WTC11 (cell line): ENCODE results near the gene UCK1. TPM values are rescaled to one million over a fixed set of nuclear protein-coding genes. Genes with fewer than 3 reads are reported as not detected.
A peak's percentile ranks its signal among the peaks of the same experiment; 100 is the strongest.

Experiments
- ATAC-seq: fragments of 200-7000 bp; cut with Tn5 transposase; 2 replicates; pipeline ENCODE4 v1.10.0; 2021; ENCODE audit warnings: mild to moderate bottlenecking, moderate library complexity
- CTCF ChIA-PET: fragments of 300-600 bp; sonication (Branson Sonifier 250); formaldehyde crosslinking; loops from one replicate; lab custom pipeline; 2021; ENCODE audit warnings: antibody characterized with exemption; lab: Charles Lee
- POLR2A ChIA-PET: fragments of 350-600 bp; sonication (Branson Sonifier 250); formaldehyde crosslinking; loops from one replicate; lab custom pipeline; 2021; ENCODE audit warnings: antibody characterized with exemption; lab: Charles Lee
- DNase-seq: peaks from one replicate; pipeline ENCODE4 v3.0.0; 2021; ENCODE audit warnings: low spot score
- H3K27ac Mint-ChIP-seq: 2 replicates; pipeline ENCODE4 v1.8.0; 2021; ENCODE audit warnings: mixed read lengths
- H3K27me3 Mint-ChIP-seq: 2 replicates; pipeline ENCODE4 v1.8.0; 2021; ENCODE audit warnings: low read depth, mild to moderate bottlenecking, moderate library complexity, mixed read lengths
- H3K36me3 Mint-ChIP-seq: 2 replicates; pipeline ENCODE4 v1.8.0; 2021; ENCODE audit warnings: mixed read lengths
- H3K4me1 Mint-ChIP-seq: 2 replicates; pipeline ENCODE4 v1.8.0; 2022; ENCODE audit warnings: mixed read lengths
- H3K4me3 Mint-ChIP-seq: 2 replicates; pipeline ENCODE4 v1.8.0; 2021; ENCODE audit warnings: mild to moderate bottlenecking, moderate library complexity, mixed read lengths
- H3K9me3 Mint-ChIP-seq: 2 replicates; pipeline ENCODE4 v1.8.0; 2021; ENCODE audit warnings: mixed read lengths
- ATF2 ChIP-seq: sonication (generic); formaldehyde crosslinking; IDR thresholded peaks from 2 replicates; pipeline ENCODE4 v1.8.1; 2022; ENCODE audit warnings: low read depth, missing genetic modification reagents, borderline replicate concordance
- ATF6 ChIP-seq: sonication (generic); formaldehyde crosslinking; IDR thresholded peaks from 2 replicates; pipeline ENCODE4 v1.8.1; 2023; ENCODE audit warnings: mild to moderate bottlenecking, missing genetic modification reagents
- ELF4 ChIP-seq: sonication (generic); formaldehyde crosslinking; IDR thresholded peaks from 2 replicates; pipeline ENCODE4 v1.8.1; 2022; ENCODE audit warnings: low read depth, mild to moderate bottlenecking, moderate library complexity, missing genetic modification reagents
- JUN ChIP-seq: sonication (generic); formaldehyde crosslinking; IDR thresholded peaks from 2 replicates; pipeline ENCODE4 v1.8.0; 2023; ENCODE audit warnings: mild to moderate bottlenecking, missing genetic modification reagents
- KAT7 ChIP-seq: sonication (generic); formaldehyde crosslinking; IDR thresholded peaks from 2 replicates; pipeline ENCODE4 v1.8.1; 2023; ENCODE audit warnings: missing genetic modification reagents, mild to moderate bottlenecking, borderline replicate concordance
- NFE2L1 ChIP-seq: sonication (generic); formaldehyde crosslinking; IDR thresholded peaks from 2 replicates; pipeline ENCODE4 v1.8.1; 2023; ENCODE audit warnings: missing genetic modification reagents
- NR3C1 ChIP-seq: sonication (generic); formaldehyde crosslinking; conservative IDR thresholded peaks from 2 replicates; pipeline ENCODE4 v1.8.1; 2023; ENCODE audit warnings: low read depth, mild to moderate bottlenecking, missing genetic modification reagents
- PRRX2 ChIP-seq: fragments of 250-450 bp; sonication (Bioruptor Pico); IDR thresholded peaks from 2 replicates; pipeline ENCODE4 v1.8.0; 2021; ENCODE audit warnings: mild to moderate bottlenecking
- SMAD3 ChIP-seq: sonication (generic); formaldehyde crosslinking; IDR thresholded peaks from 2 replicates; pipeline ENCODE4 v1.8.0; 2022; ENCODE audit warnings: missing genetic modification reagents, mild to moderate bottlenecking, borderline replicate concordance
- SMAD4 ChIP-seq: sonication (generic); formaldehyde crosslinking; IDR thresholded peaks from 2 replicates; pipeline ENCODE4 v1.8.0; 2022; ENCODE audit warnings: mild to moderate bottlenecking, missing genetic modification reagents
- SP1 ChIP-seq: sonication (generic); formaldehyde crosslinking; conservative IDR thresholded peaks from 2 replicates; pipeline ENCODE4 v1.8.1; 2022; ENCODE audit warnings: missing genetic modification reagents
- ZNF121 ChIP-seq: sonication (generic); formaldehyde crosslinking; IDR thresholded peaks from 2 replicates; pipeline ENCODE4 v1.8.0; 2023; ENCODE audit warnings: missing genetic modification reagents
- ZNF138 ChIP-seq: sonication (generic); formaldehyde crosslinking; conservative IDR thresholded peaks from 2 replicates; pipeline ENCODE4 v1.8.1; 2022; ENCODE audit warnings: mild to moderate bottlenecking, moderate library complexity, missing genetic modification reagents
- ZNF263 ChIP-seq: sonication (generic); formaldehyde crosslinking; IDR thresholded peaks from 2 replicates; pipeline ENCODE4 v1.8.1; 2022; ENCODE audit warnings: low read depth, mild to moderate bottlenecking, moderate library complexity, missing genetic modification reagents
- ZNF512 ChIP-seq: sonication (generic); formaldehyde crosslinking; IDR thresholded peaks from 2 replicates; pipeline ENCODE4 v1.8.1; 2022; ENCODE audit warnings: missing genetic modification reagents, borderline replicate concordance
- ZNF671 ChIP-seq: fragments of 250-450 bp; sonication (Bioruptor Pico); IDR thresholded peaks from 2 replicates; pipeline ENCODE4 v1.8.0; 2021; ENCODE audit warnings: mild to moderate bottlenecking
- total RNA-seq: library from RNA; stranded (reverse); gene quantifications from 3 replicates; pipeline ENCODE4 v1.2.3, GENCODE V29; 2021
- TF ChIP-seq, protein P1 (sequence below): sonication (generic); formaldehyde crosslinking; IDR thresholded peaks from 2 replicates; pipeline ENCODE4 v1.8.1; 2022; ENCODE audit warnings: mild to moderate bottlenecking, moderate library complexity, missing genetic modification reagents
- TF ChIP-seq, protein P2 (sequence below): sonication (generic); formaldehyde crosslinking; IDR thresholded peaks from 2 replicates; pipeline ENCODE4 v1.8.0; 2022; ENCODE audit warnings: mild to moderate bottlenecking, missing genetic modification reagents
- TF ChIP-seq, protein P3 (sequence below): sonication (generic); formaldehyde crosslinking; IDR thresholded peaks from 2 replicates; pipeline ENCODE4 v1.8.1; 2023; ENCODE audit warnings: mild to moderate bottlenecking, moderate library complexity, missing genetic modification reagents
- TF ChIP-seq, protein P4 (sequence below): sonication (generic); formaldehyde crosslinking; IDR thresholded peaks from 2 replicates; pipeline ENCODE4 v1.8.1; 2022; ENCODE audit warnings: mild to moderate bottlenecking, missing genetic modification reagents, moderate library complexity, borderline replicate concordance

UCK1 gene
- total RNA-seq, 1 experiment from 2014 or later: 29.6 TPM

GRCh38 chr9:131481441-131482342 lies 49.4 kb downstream of the UCK1 start:
- Mint-ChIP-seq H3K4me3 (no peak overlapping the region), H3K27me3 (no peaks in the 10 kb centered on the region), H3K36me3 (peaks cover 90% of the 10 kb centered on the region), H3K9me3 (no peaks in the 10 kb centered on the region), H3K4me1 (no peaks in the 10 kb centered on the region), H3K27ac (peak overlapping the region; percentile 55)
- no peak for TF ChIP-seq PRRX2 (CRISPR knock-in tag)
- TF ChIP-seq ZNF671 (CRISPR knock-in tag): no peak
- no peak for TF ChIP-seq ZNF138 (CRISPR knock-in tag)
- no peak for TF ChIP-seq SMAD4 (CRISPR knock-in tag)
- no peak for TF ChIP-seq ZNF263 (CRISPR knock-in tag)
- TF ChIP-seq, protein P1, sequence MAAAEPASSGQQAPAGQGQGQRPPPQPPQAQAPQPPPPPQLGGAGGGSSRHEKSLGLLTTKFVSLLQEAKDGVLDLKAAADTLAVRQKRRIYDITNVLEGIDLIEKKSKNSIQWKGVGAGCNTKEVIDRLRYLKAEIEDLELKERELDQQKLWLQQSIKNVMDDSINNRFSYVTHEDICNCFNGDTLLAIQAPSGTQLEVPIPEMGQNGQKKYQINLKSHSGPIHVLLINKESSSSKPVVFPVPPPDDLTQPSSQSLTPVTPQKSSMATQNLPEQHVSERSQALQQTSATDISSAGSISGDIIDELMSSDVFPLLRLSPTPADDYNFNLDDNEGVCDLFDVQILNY (CRISPR knock-in tag): no peak
- TF ChIP-seq ELF4 (CRISPR knock-in tag): no peak
- TF ChIP-seq ATF2 (CRISPR knock-in tag): no peak
- TF ChIP-seq SP1: no peak
- no peak for TF ChIP-seq ZNF512 (CRISPR knock-in tag)
- TF ChIP-seq, protein P2, sequence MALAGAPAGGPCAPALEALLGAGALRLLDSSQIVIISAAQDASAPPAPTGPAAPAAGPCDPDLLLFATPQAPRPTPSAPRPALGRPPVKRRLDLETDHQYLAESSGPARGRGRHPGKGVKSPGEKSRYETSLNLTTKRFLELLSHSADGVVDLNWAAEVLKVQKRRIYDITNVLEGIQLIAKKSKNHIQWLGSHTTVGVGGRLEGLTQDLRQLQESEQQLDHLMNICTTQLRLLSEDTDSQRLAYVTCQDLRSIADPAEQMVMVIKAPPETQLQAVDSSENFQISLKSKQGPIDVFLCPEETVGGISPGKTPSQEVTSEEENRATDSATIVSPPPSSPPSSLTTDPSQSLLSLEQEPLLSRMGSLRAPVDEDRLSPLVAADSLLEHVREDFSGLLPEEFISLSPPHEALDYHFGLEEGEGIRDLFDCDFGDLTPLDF: no peak
- no peak for TF ChIP-seq JUN (CRISPR knock-in tag)
- no peak for TF ChIP-seq SMAD3
- TF ChIP-seq, protein P3, sequence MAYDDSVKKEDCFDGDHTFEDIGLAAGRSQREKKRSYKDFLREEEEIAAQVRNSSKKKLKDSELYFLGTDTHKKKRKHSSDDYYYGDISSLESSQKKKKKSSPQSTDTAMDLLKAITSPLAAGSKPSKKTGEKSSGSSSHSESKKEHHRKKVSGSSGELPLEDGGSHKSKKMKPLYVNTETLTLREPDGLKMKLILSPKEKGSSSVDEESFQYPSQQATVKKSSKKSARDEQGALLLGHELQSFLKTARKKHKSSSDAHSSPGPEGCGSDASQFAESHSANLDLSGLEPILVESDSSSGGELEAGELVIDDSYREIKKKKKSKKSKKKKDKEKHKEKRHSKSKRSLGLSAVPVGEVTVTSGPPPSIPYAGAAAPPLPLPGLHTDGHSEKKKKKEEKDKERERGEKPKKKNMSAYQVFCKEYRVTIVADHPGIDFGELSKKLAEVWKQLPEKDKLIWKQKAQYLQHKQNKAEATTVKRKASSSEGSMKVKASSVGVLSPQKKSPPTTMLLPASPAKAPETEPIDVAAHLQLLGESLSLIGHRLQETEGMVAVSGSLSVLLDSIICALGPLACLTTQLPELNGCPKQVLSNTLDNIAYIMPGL (CRISPR knock-in tag): no peak
- TF ChIP-seq ZNF121 (CRISPR knock-in tag): no peak
- TF ChIP-seq NFE2L1 (CRISPR knock-in tag): no peak
- no peak for TF ChIP-seq NR3C1 (CRISPR knock-in tag)
- ATAC-seq: no peak
- CTCF ChIA-PET: interaction anchor here (0.6 kb wide), 1 partner anchor 12 kb away, joined by 4 read pairs; no protein-coding TSS in a partner anchor
- POLR2A ChIA-PET: interaction anchor here (0.6 kb wide), 2 partner anchors 30 to 233 kb away, joined by 3 to 4 read pairs; no protein-coding TSS in a partner anchor
- no peak for DNase-seq

DNA sequence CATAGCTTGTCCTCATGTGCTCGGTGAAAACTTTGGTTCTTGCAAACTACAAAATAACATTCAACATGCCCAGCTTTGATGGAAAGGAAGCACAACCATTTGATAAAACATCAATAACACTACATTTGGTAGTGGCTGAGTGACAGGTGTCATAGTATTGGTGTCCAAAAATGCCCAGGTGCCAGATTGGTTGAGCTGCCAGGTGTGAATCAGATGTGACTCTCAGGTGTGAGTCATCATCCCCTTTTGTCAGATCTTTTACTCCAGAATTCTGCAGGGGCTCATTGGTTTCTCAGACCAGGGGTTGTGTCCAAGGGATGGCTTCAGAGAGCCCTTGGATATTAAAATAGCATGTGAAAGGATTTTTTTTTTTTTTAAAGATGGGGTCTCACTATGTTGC lies 50.8 kb downstream of the UCK1 start:
- H3K4me3 Mint-ChIP-seq: no peak overlapping the region
- ATAC-seq (no peak), DNase-seq (no peak)
- peaks cover 82% of the 10 kb centered on the region for H3K36me3 Mint-ChIP-seq
- H3K27me3 Mint-ChIP-seq: no peaks in the 10 kb centered on the region
- no peak overlapping the region for H3K27ac Mint-ChIP-seq
- H3K9me3 Mint-ChIP-seq: no peaks in the 10 kb centered on the region
- CTCF ChIA-PET: no interaction called here
- no peaks in the 10 kb centered on the region for H3K4me1 Mint-ChIP-seq
- POLR2A ChIA-PET: no interaction called here
- TF ChIP-seq ZNF138 (CRISPR knock-in tag) (no peak), ATF6 (CRISPR knock-in tag) (no peak), KAT7 (CRISPR knock-in tag) (no peak)
- TF ChIP-seq, protein P3 (CRISPR knock-in tag): no peak
- TF ChIP-seq, protein P4, sequence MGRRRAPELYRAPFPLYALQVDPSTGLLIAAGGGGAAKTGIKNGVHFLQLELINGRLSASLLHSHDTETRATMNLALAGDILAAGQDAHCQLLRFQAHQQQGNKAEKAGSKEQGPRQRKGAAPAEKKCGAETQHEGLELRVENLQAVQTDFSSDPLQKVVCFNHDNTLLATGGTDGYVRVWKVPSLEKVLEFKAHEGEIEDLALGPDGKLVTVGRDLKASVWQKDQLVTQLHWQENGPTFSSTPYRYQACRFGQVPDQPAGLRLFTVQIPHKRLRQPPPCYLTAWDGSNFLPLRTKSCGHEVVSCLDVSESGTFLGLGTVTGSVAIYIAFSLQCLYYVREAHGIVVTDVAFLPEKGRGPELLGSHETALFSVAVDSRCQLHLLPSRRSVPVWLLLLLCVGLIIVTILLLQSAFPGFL (CRISPR knock-in tag): no peak
